Ovary (tissue), 9 donors: ENCODE results near the gene ADCYAP1R1. TPM values are rescaled to one million over a fixed set of nuclear protein-coding genes. Genes with fewer than 3 reads are reported as not detected.

ENCODE experiments used
- DNase-seq, 5 donors: peaks; one replicate each; pipeline ENCODE4 v3.0.0-alpha.2; 2019 to 2020
- H3K27ac ChIP-seq, 2 donors: fragments of 200-600 bp; one replicate each; pipeline versions ENCODE4 v1.5.1 to v1.8.0; 2019 to 2022
- H3K27me3 ChIP-seq: fragments of 200-600 bp; one replicate; pipeline ENCODE4 v1.8.0; 2022
- H3K36me3 ChIP-seq: fragments of 200-600 bp; sonication (generic); one replicate; pipeline ENCODE4 v1.5.1; 2019
- H3K4me1 ChIP-seq: one replicate; pipeline ENCODE4 v1.8.1; 2013; ENCODE audit warnings: mild to moderate bottlenecking, moderate library complexity; ENCODE audit not compliant: insufficient read depth
- H3K4me3 ChIP-seq: fragments of 200-600 bp; sonication (generic); one replicate; pipeline ENCODE4 v1.5.1; 2017
- H3K9me3 ChIP-seq, 2 donors: fragments of 200-600 bp in 1 of 2; sonication (generic) in 1 of 2; one replicate each; pipeline versions ENCODE4 v1.5.1 to v1.8.1; 2013 to 2019; ENCODE audit warnings: mild to moderate bottlenecking in 1 of 2, moderate library complexity in 1 of 2
- CTCF ChIP-seq, 3 donors: fragments of 450-650 bp in 2 of 3; fragments of 200-600 bp in 1 of 3; IDR thresholded peaks; one replicate each; pipeline versions ENCODE4 v1.5.1 to v1.8.0; 2016 to 2022; ENCODE audit warnings: antibody characterized with exemption in 3 of 3, mild to moderate bottlenecking in 1 of 3
- EP300 ChIP-seq: sonication (generic); formaldehyde crosslinking; IDR thresholded peaks from one replicate; pipeline ENCODE4 v1.6.1; 2017; ENCODE audit warnings: antibody characterized with exemption
- POLR2A ChIP-seq: fragments of 450-650 bp; IDR thresholded peaks from one replicate; pipeline ENCODE4 v1.6.1; 2017; ENCODE audit warnings: antibody characterized with exemption, mild to moderate bottlenecking, moderate library complexity
- WGBS, 3 donors: extraction: QIAGEN DNeasy Blood & Tissue Kit in 1 of 3; methylation state at CpG; one replicate each; pipeline versions ENCODE4 v1.1.5 to v1.1.7; 2013 to 2017; 5-methylcytosine and 5-hydroxymethylcytosine counted together
- intact Hi-C, 4 donors: fragments of 100-400 bp; cut with DNase I; formaldehyde crosslinking; loops; one replicate each; pipeline versions ENCODE4 v1.11.0 to v1.15.1; 2022 to 2023
- polyA plus RNA-seq, 2 donors: library from polyadenylated mRNA; stranded (reverse); fragments of 200-250 nt in 1 of 2; fragments of 350-450 nt in 1 of 2; fragmentation: Illumina TruSeq in 1 of 2; extraction: RNeasy Lipid Tissue Mini Kit (QIAGEN cat#74804) in 1 of 2; gene quantifications; one replicate each; pipeline ENCODE4 v1.2.3, GENCODE V29; 2013 to 2014
- total RNA-seq, 7 donors: library from RNA; depleted of rRNA in 2 of 7; stranded (reverse); fragments of >200 nt in 2 of 7; fragmentation: NEBNext Ultra II Directional in 3 of 7; extraction: Animal tissue kit (Norgen Biotek cat#: 25700) in 3 of 7; gene quantifications; one replicate each; pipeline versions ENCODE4 v1.1.0 to v1.2.4, GENCODE V29; 2016 to 2023
- donor health status: DM: no; HTN: no; CAD: no; lungs with moderate emphysema.
- donor health status: DM: no; HTN: no; CAD: no.
- donor health status: Bipolar disorder and iron deficiency.
- donor health status: DM: yes; HTN: yes; CAD: no.
- donor health status: DM: no; HTN: no; CAD: no.
- donor health status: DM: yes; HTN: yes; CAD: no.

Gene ADCYAP1R1
- total and polyA plus RNA-seq, 9 donors: 0.33 to 9.2 (median 5.0) TPM

DNA sequence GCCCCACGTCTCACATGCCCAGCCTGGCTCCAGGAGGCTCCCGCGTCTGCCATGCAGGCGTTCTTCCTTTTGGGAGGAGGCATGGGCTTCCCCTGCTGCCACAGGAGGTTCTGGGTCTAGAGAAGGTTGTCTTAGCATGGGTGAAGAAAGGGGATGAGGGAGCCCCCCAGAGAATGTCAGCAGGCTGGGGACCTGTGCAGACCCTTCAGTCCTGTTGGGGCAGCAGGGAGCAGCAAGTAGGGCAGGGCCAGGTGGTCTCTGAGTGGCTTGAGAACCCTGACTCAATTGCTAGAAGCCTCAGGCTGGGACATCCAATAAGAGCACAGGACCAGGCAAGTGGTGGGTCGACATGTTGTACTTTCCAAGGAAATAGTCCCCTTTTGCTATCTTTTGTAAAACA is 34.4 kb upstream of the ADCYAP1R1 start:
- TF ChIP-seq POLR2A (no peak), CTCF (IDR thresholded peaks at IDR 0.05) (no peak), EP300 (no peak)
- H3K36me3 ChIP-seq: no peaks in the 10 kb centered on the region
- DNase-seq: no peak
- 83 to 88% (median 84%) methylated on average over 5 of the region's 5 CpGs for WGBS, 3 donors
- H3K4me1 ChIP-seq: no peaks in the 10 kb centered on the region
- intact Hi-C loops: no loop called here
- no peak overlapping the region for H3K4me3 ChIP-seq
- H3K27me3 ChIP-seq: no peaks in the 10 kb centered on the region
- no peaks in the 10 kb centered on the region for H3K9me3 ChIP-seq
- H3K27ac ChIP-seq: no peak overlapping the region

GRCh38 chr7:31019509-31019908 is 32.6 kb upstream of the ADCYAP1R1 start:
- Histone ChIP-seq H3K36me3 (no peaks in the 10 kb centered on the region), H3K4me3 (no peak overlapping the region), H3K9me3 (no peaks in the 10 kb centered on the region), H3K27ac (no peak overlapping the region), H3K27me3 (no peaks in the 10 kb centered on the region), H3K4me1 (no peaks in the 10 kb centered on the region)
- DNase-seq: no peak
- intact Hi-C loops: no loop called here
- 76 to 100% (median 89%) methylated on average over 1 of the region's 1 CpG for WGBS, 3 donors
- no peak for TF ChIP-seq CTCF (IDR thresholded peaks at IDR 0.05)
- TF ChIP-seq EP300: no peak
- no peak for TF ChIP-seq POLR2A

GRCh38 chr7:31020161-31020560 is 31.9 kb upstream of the ADCYAP1R1 start:
- intact Hi-C loops: no loop called here
- H3K36me3 ChIP-seq: no peaks in the 10 kb centered on the region
- TF ChIP-seq CTCF (IDR thresholded peaks at IDR 0.05) (no peak), POLR2A (no peak), EP300 (no peak)
- H3K27ac ChIP-seq: no peak overlapping the region
- no peaks in the 10 kb centered on the region for H3K4me1 ChIP-seq
- no peaks in the 10 kb centered on the region for H3K9me3 ChIP-seq
- 91 to 95% (median 91%) methylated on average over 3 of the region's 3 CpGs for WGBS, 3 donors
- no peak for DNase-seq
- no peak overlapping the region for H3K4me3 ChIP-seq
- H3K27me3 ChIP-seq: no peaks in the 10 kb centered on the region

DNA sequence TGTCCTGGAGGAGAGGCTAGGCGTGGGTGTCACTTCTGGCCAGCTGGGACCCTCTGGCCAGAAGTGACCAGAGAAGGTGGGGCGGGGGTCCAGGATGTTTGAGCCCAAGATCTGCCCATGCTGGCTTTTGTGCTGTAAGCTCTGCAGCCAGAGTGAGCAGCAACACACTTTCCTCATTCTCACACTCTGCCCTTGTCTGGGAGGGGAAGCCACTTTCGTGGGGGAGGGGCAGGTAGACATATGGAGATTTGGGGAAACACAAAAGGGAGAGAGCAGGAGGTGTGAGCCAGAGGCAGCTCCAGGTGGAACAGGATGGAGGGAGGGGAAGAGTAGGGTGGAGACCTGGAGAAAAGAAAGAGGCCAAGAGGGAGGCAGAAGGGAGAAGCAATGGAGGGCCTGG is 31.5 kb upstream of the ADCYAP1R1 start:
- WGBS, 3 donors: 79 to 86% (median 85%) methylated on average over 3 of the region's 3 CpGs
- Histone ChIP-seq H3K27me3 (no peaks in the 10 kb centered on the region), H3K9me3 (no peaks in the 10 kb centered on the region), H3K4me3 (no peak overlapping the region), H3K4me1 (no peaks in the 10 kb centered on the region), H3K36me3 (no peaks in the 10 kb centered on the region), H3K27ac (no peak overlapping the region)
- TF ChIP-seq CTCF (IDR thresholded peaks at IDR 0.05): no peak
- TF ChIP-seq EP300: no peak
- TF ChIP-seq POLR2A: no peak
- no peak for DNase-seq
- intact Hi-C loops: no loop called here

DNA sequence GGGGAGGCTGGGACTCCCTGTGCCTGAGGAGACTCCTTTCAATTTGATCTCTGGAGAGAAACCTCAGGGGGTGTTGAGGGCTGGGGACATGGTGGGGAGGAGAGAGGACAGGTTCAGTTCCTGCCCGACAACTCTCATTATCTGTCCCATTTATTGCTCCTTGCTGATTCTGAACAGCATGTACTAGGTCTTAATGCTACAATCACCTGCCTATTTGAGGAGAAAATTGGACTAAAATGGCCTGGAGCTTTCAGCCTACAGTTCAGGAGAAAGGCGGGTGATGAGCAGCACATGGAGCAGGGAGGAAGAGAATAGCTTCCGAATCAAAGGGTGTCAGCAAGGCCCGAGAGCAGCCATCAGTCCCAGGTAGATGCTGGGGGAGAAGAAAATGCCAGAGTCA is 30.0 kb upstream of the ADCYAP1R1 start:
- Histone ChIP-seq H3K27ac (no peak overlapping the region), H3K4me1 (peaks cover 5% of the 10 kb centered on the region), H3K27me3 (no peaks in the 10 kb centered on the region), H3K9me3 (no peaks in the 10 kb centered on the region), H3K36me3 (no peaks in the 10 kb centered on the region), H3K4me3 (no peak overlapping the region)
- WGBS, 3 donors: 92 to 96% (median 95%) methylated on average over 4 of the region's 4 CpGs
- no peak for DNase-seq
- intact Hi-C loops: no loop called here
- TF ChIP-seq CTCF (IDR thresholded peaks at IDR 0.05) (no peak), EP300 (no peak), POLR2A (no peak)
